Epithelial cell of proximal tubule (primary cell): ENCODE data around the gene ANKRD23. TPM values are rescaled to one million over a fixed set of nuclear protein-coding genes. Genes with fewer than 3 reads are reported as not detected.

Experiments
- DNase-seq: peaks from one replicate; pipeline ENCODE4 v3.0.0-alpha.2; 2011; ENCODE audit warnings: low read depth
- H3K4me3 ChIP-seq: 2 replicates; pipeline ENCODE4 v1.5.1; 2011; ENCODE audit warnings: low read depth, mild to moderate bottlenecking, low read length
- total RNA-seq: library from RNA; depleted of rRNA; stranded (reverse); fragments of >200 nt; gene quantifications from 2 replicates; pipeline ENCODE4 v1.2.3, GENCODE V29; 2015
- TF ChIP-seq, protein P1 (sequence below): conservative IDR thresholded peaks from 2 replicates; pipeline ENCODE4 v1.5.1; 2012; ENCODE audit warnings: low read depth, mild to moderate bottlenecking, low read length

ANKRD23 gene
- total RNA-seq, 1 donor from 2014 or later = 1.1 TPM

DNA sequence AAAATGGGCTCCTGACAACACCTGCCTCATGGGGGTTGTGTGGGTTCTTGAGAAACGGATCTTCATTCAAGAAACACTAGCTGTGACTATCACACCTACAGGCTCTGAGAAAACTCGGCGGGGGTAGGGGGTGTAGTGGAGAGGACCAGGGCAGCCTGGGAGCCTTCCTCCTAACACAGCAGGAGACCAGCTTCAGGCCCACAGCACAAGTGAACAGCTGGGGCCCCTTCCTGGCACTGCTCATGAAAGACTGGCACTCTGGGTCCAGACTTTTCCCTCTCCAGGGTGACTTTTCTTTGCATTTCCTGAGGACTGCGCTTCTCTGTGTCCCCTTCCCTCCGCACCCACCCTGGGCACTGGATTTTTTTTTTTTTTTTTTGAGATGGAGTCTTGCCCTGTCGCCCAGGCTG lies 33.2 kb upstream of the ANKRD23 start:
- H3K4me3 ChIP-seq = no peak overlapping the region
- TF ChIP-seq, protein P1, sequence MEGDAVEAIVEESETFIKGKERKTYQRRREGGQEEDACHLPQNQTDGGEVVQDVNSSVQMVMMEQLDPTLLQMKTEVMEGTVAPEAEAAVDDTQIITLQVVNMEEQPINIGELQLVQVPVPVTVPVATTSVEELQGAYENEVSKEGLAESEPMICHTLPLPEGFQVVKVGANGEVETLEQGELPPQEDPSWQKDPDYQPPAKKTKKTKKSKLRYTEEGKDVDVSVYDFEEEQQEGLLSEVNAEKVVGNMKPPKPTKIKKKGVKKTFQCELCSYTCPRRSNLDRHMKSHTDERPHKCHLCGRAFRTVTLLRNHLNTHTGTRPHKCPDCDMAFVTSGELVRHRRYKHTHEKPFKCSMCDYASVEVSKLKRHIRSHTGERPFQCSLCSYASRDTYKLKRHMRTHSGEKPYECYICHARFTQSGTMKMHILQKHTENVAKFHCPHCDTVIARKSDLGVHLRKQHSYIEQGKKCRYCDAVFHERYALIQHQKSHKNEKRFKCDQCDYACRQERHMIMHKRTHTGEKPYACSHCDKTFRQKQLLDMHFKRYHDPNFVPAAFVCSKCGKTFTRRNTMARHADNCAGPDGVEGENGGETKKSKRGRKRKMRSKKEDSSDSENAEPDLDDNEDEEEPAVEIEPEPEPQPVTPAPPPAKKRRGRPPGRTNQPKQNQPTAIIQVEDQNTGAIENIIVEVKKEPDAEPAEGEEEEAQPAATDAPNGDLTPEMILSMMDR = no peak
- no peak for DNase-seq

DNA sequence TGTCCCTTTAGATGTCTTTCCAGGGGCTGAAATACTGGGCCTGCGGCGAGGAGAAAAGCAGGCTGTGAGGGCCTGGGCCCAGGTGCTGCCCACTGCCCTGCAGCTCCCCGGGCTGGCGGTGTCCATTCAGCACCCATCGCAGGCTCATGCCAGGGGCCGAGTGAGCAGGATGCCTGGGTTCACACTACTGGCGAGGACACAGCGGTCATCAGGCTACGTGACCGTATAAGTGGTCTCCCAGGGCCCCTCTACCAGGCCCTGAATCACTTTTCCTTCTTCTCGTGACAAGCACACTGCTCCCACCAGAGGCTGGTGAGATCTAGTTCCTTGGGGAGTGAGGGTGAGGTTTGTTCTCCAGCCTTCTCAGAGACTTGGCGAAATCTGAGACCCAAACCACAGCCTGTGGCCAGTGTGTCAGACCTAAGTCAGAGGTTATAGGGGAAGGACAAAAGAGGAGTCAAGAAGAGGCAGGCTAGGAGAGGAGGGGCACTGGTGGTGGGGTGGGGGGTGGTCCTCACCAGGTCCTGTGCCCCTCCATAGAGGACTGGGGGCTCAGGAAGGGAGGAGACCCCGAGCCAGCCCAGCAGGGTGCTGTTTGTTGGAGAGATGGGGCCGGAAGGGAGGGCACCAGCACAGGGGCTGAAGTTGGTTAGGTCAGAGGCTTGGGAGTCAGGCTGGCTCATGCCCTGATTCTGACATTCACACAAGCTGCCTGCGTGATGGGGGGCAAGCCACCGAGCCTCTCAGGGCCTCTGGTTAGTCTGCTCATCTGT lies 32.6 kb upstream of the ANKRD23 start:
- no peak overlapping the region for H3K4me3 ChIP-seq
- no peak for DNase-seq
- TF ChIP-seq, protein P1 = no peak

DNA sequence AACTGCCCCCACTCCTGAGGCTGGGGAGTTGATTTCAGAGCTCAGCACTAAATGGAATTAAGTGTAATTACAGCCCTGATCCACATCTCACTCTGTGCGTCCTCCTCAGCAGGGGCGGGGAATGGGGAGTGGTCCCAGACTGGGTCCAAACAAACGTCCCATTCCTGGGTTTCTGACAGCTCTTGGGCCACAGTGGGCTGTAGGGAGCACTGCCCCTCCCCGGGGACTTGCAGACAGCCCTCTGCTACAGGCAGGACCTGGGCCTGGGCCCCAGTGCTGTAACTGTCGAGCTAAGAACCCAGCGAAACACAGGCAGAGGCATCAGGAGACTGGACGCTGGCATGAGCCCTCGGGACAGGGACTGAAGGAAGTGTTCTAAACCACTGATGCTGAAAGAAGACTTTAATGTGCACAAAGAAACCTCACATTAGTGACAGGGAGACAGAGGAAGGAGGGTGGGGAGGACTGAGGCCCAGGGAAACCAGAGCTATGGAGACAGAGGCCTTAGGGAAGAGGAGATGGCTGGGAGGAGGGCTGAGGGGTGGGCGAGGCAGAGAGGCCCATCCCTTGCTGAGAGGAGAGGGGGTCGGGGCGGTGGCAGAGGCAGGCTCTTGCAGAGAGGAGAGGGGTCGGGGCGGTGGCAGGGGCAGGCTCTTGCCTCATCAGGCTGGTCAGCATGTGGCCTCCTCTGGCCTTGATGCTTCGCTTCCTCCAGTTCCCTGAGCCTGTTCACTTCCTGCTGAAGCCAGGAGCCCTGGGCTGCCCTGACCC lies 31.9 kb upstream of the ANKRD23 start:
- DNase-seq = no peak
- H3K4me3 ChIP-seq = no peak overlapping the region
- TF ChIP-seq, protein P1 = no peak

DNA sequence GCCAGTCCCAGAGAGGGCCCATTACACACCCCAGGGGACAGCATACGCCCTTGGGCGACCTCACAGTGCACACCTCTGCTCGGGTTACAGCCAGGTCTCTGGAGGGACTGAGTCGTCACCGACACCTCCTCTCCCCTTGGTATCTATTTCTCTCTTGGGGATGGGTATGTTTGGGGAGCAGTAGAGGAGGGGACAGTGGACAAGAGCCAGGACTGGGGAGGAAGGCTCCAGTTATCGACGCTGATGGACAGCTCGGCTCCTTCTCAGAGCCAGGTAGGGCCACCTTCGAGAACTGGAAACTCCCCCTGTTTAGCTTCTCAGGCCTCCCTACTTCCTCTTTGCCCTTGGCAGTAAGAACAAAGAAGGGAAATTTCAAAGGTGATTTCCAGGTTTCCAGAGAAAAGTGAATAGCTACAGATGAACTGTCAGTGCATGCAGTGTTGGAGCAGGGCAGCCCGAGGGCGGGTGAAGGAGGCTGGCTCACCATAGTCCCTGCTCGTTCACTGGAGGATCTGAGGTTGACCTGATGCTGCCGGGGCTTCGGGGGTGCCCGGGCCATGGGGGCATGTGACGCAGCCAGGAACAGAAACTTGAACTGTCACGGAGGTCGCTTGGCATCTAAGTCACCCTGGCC lies 30.5 kb upstream of the ANKRD23 start:
- TF ChIP-seq, protein P1 = no peak
- DNase-seq = no peak
- H3K4me3 ChIP-seq = no peak overlapping the region

DNA sequence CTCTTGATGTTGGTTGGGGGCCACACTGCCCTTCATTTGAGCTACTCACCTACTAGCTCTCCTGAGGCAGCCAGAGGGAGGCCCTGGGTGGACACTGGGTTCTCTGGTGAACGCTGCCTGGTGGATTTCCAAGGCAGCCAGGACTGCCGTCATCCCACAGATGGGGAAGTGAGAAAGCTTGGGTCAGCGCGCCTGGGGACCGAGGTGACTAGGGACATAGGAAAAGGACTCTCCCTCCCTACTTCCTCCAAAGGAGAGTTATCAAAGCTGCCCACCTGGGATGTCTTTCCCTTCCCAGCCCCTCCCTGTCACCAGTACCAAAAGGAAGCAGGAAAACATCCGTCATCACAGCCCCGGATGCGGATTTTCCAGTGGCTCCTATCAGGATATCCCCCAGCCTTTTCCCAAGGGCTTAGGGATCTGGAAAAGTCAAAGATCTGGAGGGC lies 29.9 kb upstream of the ANKRD23 start:
- no peak for DNase-seq
- TF ChIP-seq, protein P1 = no peak
- no peak overlapping the region for H3K4me3 ChIP-seq

DNA sequence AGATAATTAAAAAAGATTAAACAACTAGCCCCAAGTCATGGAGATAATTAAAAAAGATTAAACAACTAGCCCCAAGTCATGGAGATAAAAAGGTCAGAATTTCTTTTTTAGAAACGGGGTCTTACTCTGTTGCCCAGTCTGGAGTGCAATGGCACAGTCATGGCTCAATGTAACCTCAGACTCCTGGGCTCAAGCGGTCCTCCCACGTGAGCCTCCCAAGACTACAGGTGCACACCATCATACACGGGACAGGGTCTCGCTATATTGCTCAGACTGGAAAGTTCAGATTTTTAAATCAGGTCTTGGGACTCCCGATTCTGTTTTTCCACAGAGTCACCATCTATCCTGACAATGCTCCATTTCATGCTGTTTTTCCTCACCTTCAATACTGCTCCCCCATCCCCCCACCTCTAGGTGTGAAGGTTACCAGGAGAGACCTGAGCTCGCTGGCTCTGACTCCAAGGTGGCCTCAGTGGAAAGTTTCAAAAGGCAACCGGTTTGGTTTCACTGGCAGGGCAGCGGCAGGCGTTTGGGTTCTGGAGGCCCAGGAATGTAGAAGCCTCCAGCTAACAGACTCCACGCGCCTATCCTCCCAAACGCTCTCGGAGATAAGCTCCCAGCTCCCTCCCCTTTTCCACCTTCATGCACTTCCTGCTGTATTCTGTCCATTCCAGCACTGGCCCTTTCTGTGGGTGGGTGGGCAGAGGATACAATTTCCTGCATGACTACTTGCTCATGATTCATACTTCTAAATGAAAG lies 28.9 kb upstream of the ANKRD23 start:
- TF ChIP-seq, protein P1 = no peak
- no peak for DNase-seq
- no peak overlapping the region for H3K4me3 ChIP-seq
